Activated T-helper 1 cell treated with anti-CD3 and anti-CD28 coated beads, Interleukin-2, amount 50 U/mL, for 16 hours (primary cell): ENCODE data around the gene CUBN.
A peak's percentile ranks its signal among the peaks of the same experiment; 100 is the strongest.
"Not testable (repeated sequence)": the region's sequence is repeated elsewhere in the genome, so short reads cannot be mapped to it uniquely, and the experiment has no call there.

Experiments
- DNase-seq, 2 donors: peaks; one replicate each; pipeline ENCODE4 v3.0.0-alpha.2; 2020; ENCODE audit warnings: low read depth in 1 of 2, low spot score in 1 of 2

CUBN gene

GRCh38 chr10:17019696-17020095 lies 109.9 kb downstream of the CUBN start:
- DNase-seq: no peak

GRCh38 chr10:17013131-17013983 lies 116.3 kb downstream of the CUBN start:
- DNase-seq: not testable (repeated sequence)

- not testable (repeated sequence) for DNase-seq
Observed at GRCh38 chr10:17012731-17013130, 116.9 kb downstream of the CUBN start.

DNA sequence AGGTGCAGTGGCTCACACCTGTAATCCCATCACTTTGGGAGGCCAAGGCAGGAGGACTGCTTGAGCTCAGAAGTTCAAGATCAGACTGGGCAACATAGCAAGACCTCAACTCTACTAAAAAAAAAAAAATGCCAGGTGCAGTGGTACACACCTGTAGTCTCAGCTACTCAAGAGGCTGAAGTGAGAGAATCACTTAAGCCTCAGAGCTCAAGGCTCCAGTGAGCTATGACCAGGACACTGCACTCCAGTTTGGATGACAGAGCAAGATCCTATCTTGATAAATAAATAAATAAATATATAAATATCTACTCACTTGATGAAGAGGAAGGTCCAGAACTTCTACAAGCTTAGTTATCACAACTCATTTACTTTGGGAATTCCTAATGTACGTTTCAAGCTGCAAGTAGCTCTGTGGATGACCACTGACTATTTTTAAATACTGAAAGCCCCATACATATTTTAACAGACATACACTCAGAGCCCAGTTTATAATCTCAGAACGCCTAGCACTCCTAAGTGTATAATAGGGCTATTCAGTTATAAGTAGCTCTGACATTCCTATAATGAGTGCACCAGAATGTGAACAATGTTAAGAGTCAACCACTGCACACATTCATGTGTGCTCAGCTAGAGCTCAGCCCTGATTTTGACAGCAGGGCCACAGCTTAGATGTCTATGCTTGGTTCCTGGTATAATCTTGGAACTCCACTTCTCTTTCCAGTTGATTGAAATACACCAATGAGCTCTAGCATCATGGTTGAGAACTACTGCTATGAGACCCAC lies 119.1 kb downstream of the CUBN start:
- DNase-seq: no peak

DNA sequence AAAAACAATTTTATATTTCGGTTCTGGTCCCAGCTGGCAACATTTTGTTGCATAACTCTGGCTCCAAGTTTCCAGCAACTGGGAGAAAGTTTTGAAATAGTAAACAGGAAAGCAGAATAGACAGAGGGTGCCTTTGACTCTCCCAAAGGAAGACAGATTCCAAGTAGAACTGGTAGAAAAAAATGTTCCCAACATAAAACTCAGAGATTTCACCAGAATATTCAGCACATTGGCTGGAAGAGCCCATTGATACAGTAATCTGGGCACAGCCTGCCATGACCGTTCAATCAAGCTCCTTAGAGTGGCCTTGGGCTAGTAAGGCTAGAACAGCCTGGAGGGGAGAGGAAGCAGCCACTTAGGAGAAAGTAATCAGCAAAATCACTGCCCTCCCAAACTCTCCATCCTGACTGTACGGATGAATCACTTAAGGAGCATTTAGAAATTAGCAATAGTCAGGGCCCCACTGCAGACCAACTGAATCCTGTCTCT lies 120.4 kb downstream of the CUBN start:
- DNase-seq: no peak

DNA sequence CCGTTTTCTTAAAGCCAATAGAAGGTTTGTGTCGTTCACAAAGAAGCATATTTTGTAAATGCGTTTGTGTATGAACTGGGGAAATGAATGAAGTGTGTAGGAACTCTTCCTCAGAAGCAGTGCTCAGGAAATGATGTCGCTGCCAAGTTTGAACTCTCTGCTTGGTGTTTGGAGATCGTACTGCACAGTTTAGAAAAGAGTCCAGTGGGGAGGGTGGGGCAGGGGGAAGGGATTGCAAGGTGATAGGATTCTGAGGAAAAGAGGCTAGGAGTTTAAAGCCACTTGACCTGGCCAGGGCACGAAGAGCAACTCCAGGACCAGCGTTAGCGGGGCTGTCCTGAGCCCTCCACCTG lies 122.2 kb downstream of the CUBN start:
- no peak for DNase-seq

DNA sequence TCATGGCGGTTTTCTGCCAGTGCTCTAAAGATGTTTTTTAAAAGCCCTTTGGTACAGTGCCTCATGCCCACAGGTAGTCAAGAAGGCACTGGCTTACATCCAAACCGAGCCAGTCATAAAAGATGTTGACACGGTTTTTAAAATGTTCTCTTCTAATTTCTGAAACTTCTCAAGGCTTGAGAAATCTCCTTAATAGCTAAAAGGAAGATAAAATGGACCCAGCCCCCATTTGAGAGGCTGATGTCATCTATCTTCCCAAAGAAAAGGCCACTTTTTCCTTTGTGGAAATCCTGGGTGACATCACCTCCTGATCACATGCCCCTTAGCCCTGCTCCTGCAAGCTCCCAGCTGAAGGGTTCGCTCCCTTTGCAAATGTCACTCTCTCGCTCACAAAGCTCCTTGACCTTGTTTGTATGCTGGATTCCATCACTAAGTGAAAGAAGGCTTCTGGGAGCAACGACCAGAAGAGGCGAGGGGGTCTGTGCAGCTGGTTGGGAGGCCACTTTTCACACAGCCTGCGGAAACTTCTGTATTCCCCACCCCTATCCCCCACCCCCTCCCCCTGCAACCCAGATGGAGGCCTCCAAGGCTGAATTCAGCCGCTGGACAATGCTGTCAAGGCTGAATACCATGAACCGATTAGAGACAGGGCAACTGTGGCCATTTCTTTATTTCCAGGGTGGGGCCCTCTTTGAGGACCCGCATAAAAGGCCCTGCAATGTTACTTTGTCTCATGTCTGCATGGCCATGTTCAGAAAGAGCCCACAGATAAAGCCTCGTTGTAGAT lies 122.8 kb downstream of the CUBN start:
- DNase-seq: no peak

DNA sequence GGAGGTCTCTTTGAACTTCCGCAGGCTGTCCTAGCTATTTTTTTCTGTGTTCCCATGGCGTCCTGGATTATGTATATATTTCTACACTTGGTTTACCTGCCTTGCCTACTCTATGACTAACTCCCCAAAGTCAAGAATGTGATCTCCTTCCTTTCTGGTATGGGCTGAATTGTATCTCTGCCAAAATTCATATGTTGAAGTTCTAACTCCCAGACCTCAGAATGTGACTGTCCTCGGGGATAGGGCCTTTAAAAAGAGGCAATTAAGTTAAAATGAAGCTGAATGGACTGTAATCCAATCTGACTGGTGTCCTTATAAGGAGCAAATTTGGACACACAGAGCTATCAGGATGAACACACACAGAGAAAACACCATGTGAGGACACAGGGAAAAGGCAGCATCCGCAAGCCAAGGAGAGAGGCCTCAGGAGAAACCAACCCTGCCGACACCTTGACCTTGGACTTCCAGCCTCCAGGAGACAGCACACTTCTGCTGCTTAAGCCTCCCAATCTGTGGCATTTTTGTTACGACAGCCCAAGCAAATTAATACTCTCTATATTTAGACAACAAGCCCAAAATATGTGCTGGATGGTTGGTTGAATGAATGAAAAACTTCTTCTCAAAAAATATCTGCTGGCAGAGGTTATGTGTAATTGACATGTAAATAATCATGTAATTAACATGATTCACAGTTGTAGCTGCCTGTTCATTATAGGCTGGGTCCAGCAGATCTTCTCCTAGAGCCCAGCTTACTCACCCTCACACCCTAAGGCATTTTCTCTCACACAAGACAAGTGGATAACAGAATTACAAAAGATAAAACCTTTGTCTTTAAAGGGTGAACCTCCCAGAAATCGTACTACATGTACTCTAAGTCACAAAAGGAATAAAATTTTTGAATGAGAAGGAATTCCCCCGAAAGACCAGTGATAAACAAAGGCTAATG lies 123.7 kb downstream of the CUBN start:
- DNase-seq: no peak

GRCh38 chr10:17004801-17005380 lies 124.7 kb downstream of the CUBN start:
- no peak for DNase-seq

DNA sequence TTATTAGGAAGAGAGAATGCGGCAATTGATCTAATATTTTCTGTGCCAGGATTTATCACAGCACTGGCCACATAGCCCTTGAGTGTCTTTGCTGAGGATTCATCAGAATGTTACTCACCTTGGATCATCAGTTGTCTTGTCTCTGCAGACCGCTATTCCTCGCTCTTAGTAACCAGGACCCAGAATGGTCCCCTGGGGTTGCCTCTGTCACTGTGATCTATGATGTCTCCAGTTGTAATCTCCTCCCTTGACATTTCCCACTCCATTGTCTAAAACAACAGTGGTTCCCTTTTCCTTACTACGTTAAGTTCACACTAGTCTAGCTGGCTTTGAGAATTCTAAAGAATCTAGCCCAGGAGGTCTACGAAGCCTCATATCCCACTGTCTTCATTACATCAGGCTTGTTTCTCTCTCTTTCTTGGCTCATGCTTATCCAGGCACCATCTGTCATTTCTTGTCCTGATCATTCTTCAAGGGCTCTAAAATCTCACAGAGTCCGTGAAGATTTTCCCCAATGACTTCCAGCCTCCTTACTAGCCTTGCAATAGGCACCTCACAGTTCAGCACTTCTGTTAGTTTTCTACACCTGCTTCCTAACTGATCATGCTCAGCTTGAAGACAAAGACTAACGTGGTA lies 125.8 kb downstream of the CUBN start:
- DNase-seq: no peak

DNA sequence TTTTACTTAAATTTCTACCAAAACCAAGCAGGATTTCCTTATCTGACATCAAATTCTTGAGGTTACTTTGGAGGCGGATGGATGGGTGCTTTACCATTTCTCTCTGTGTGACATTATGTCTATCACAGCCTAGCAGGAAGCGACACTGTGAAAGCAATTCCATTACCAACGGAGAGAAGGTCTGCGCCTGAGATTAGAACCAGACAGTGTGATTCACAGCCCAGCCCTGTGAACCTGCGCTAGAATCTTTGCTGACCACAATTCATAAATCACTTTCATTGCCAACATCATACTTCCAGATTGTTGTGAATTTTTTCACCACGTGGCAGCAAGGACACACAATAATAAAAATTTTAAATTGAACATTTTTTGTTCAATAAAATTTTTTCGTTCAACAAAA lies 126.5 kb downstream of the CUBN start:
- peak; percentile 13 to 43 for DNase-seq

DNA sequence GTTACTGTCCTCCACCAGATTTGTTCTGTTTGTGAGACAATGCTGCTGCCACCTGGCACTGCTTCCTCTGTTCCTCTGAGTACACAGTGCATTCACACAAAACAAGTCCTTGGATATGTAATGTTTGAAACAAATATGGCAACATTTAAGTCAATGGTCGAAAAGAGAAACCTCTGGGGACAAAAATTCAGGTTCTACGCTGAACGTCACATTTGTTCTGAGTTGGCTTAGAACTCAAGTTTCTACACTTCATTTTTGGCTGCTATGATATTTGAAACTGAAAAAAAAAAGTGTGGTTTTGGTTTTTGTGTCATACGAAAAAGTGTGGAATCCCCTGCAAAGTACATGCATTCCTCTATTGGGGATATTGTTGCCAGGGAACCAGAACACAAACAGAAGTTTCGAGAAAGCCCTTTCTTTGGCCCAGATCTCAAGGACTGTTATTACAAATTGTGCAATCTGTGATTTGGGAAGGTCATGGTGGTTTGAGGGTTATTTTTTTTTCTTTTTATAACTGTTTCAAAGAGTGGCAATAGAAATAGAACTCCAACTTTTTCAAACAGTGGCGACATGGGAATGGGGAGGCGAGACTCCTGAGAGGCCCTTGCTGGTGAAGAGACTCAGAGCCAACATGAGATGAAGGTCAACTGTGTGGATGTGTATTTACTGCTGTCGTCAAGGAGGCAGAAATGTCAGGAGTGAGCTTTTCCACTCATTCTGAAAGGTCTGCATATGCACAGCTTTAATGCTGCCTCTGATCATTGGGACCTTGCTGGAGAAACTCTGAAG lies 127.5 kb downstream of the CUBN start:
- DNase-seq: no peak

DNA sequence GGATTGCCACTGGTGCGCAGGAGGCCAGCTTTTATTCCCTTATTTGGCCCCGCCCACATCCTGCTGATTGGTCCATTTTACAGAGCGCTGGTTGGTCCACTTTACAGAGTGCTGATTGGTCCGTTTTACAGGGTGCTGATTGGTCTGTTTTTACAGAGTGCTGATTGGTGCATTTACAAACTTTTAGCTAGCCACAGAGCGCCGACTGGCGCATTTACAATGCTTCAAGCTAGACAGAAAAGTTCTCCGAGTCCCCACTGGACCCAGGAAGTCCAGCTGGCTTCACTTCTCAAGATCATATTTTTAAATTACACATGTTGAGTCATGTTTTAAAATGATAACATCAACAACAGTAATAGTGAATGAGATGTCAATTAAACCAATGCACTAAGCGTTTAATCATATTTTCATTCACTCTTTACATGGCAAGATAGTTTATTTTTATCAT lies 128.3 kb downstream of the CUBN start:
- DNase-seq: no peak

DNA sequence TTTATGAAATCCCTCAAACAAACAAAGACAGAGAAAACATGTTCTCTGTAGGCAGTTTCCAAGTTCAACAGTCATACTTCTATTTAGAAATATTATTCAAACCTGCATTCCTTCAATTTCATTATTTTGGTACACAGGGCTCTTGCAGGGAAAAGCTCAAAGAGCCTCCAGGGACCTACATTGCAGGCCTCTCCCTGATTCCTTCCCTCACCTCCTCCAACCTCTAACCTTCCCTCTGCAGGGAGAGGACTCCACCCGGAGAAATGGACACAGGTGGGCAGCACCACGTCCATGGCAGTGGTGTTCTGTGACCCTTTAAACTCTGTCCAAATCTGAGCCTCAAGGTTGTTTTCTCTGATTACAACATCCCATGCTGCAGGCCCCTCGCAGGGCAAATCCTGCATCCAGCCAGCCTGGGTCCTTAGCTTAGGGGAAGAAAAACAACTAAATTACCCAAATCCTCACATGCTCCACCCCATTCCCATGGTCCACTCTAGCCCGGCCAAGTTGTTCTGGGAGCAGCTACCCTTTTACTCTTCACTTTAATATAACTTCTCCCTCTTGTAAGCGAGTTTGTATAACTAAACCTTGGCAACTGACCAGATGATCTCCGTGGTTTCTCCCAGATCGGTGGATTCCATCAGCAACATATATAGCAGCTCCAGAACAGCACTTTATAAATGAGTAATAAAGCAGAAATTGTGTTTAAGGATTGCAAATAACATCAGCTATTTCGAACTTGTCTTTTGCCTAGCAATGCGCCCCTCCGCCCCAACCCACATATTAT lies 129.8 kb downstream of the CUBN start:
- no peak for DNase-seq

DNA sequence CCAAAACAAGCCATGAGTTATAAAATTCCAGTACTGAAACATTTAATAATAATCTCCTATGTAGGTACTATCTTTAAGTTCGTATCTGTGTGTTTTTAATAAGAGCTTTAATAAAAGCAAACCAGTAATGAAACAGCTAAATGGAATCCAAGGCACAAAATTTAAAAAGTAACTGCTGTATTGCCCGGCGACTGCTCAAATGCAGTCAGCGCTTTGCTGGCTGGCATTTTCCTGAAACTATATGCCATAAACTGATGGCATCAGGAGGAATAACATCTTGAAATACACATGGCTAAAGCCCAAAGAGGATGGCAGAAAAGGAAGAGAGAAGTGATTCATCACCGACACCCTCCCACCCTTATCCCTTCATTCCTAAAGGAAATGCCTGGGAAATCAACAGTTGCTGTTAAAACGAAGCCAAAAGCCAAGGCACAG lies 133.1 kb downstream of the CUBN start:
- no peak for DNase-seq

- no peak for DNase-seq
Observed at GRCh38 chr10:16995867-16996529, 133.6 kb downstream of the CUBN start.

- DNase-seq: no peak
Observed at GRCh38 chr10:16993186-16993585, 136.4 kb downstream of the CUBN start.
